ENCODE data around the gene C4orf50. TPM values are rescaled to one million over a fixed set of nuclear protein-coding genes. Genes with fewer than 3 reads are reported as not detected.

C4orf50 gene
- total RNA-seq, 1 experiment from 2014 or later, result not detected

DNA sequence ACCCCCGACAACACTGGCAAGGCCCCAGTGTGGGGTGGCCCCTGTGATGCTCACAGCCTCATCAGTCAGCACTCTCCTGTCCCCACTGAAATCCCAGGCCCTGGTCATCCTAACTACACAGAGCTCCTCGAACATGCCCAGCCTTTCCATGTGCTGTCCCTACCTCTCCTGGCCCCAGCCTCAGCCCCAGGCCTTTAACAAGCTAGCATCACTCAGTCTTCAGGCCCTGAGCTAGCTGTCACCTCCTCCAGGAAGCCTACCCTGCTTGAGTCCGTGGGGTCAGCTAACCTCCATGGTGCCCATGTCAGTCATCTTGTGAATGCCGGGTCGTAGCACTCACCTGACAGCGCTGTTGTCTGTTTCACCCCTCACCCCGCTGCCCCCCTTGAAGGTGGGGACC is 25.6 kb upstream of the C4orf50 start:
- intact Hi-C loops (cut with micrococcal nuclease; ENCODE audit: unreplicated experiment), result no loop called here
- Histone ChIP-seq H3K9me3 (ENCODE audit: insufficient read depth, low read depth) (no peaks in the 10 kb centered on the region), H4K20me1 (ENCODE audit: insufficient read depth) (no peaks in the 10 kb centered on the region), H3K36me3 (ENCODE audit: low read depth) (no peaks in the 10 kb centered on the region), H3K4me1 (replicated peaks; ENCODE audit: insufficient read depth) (no peaks in the 10 kb centered on the region), H3K9me2 (ENCODE audit: insufficient read depth) (no peaks in the 10 kb centered on the region), H3F3A (ENCODE audit: insufficient read depth, low read depth) (no peaks in the 10 kb centered on the region), H3K4me3 (no peak overlapping the region), H3K27me3 (ENCODE audit: insufficient read depth, low read depth) (peaks cover 81% of the 10 kb centered on the region), H2AFZ (no peak overlapping the region), H3K4me2 (no peak overlapping the region), H3K27ac (no peak overlapping the region), H3K79me2 (ENCODE audit: low read depth) (no peaks in the 10 kb centered on the region)
- POLR2A ChIA-PET (ENCODE audit: unreplicated experiment), result no interaction called here
- CTCF ChIA-PET, result no interaction called here
- no peak for DNase-seq
- TF ChIP-seq CTCF (conservative IDR thresholded peaks at IDR 0.05) (no peak), EZH2 (IDR thresholded peaks at IDR 0.05; ENCODE audit: low read depth) (no peak)
- no TSS peak for BruUV-seq (replicated peaks)

GRCh38 chr4:6043188-6043587 is 25.0 kb upstream of the C4orf50 start:
- Histone ChIP-seq H3K4me2 (no peak overlapping the region), H3K9me2 (ENCODE audit: insufficient read depth) (no peaks in the 10 kb centered on the region), H2AFZ (no peak overlapping the region), H3K79me2 (ENCODE audit: low read depth) (no peaks in the 10 kb centered on the region), H4K20me1 (ENCODE audit: insufficient read depth) (no peaks in the 10 kb centered on the region), H3K4me3 (no peak overlapping the region), H3K9me3 (ENCODE audit: insufficient read depth, low read depth) (no peaks in the 10 kb centered on the region), H3K36me3 (ENCODE audit: low read depth) (no peaks in the 10 kb centered on the region), H3K4me1 (replicated peaks; ENCODE audit: insufficient read depth) (no peaks in the 10 kb centered on the region), H3F3A (ENCODE audit: insufficient read depth, low read depth) (no peaks in the 10 kb centered on the region), H3K27ac (no peak overlapping the region), H3K27me3 (ENCODE audit: insufficient read depth, low read depth) (peaks cover 81% of the 10 kb centered on the region)
- no peak for DNase-seq
- ChIA-PET POLR2A (ENCODE audit: unreplicated experiment) (no interaction called here), CTCF (no interaction called here)
- intact Hi-C loops (cut with micrococcal nuclease; ENCODE audit: unreplicated experiment), result no loop called here
- BruUV-seq (replicated peaks), result no TSS peak
- TF ChIP-seq EZH2 (IDR thresholded peaks at IDR 0.05; ENCODE audit: low read depth) (no peak), CTCF (conservative IDR thresholded peaks at IDR 0.05) (no peak)

DNA sequence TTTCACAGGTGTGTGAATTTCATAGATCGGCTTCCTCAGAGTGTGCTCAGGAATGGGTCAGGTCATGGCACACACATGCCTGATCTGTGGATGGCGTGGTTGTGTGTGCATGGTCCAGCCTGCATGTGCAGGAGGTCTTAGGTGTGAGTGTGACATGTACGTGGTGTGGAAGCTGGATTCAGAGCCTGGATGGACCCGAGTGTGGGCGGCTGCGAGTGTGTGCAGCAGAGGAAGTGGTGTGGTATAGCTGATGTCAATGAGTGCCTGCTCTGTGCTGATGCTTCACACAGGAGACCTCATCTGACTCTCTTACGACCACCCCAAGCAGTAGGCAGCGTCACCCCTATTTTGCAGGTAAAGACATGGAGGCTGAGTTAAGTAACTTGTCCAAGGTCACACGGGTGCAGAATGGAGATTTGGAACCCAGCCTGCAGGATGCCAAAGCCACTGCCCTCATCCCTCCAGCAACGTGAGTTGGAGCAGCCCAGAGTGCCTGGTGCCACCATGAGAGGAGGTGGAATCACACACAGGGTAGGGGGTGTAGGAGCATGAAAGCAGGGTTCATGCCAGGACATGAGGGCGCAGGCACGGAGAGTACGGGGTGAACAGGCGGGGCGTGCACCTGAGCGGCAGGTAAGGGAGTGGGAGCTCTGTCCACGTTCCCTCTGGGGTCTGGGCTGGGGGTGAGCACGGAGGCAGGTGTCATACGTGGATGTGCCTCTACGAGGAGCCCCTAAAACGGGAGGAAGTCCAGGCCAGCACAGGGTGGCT is 24.2 kb upstream of the C4orf50 start:
- Histone ChIP-seq H3K27me3 (ENCODE audit: insufficient read depth, low read depth) (peaks cover 75% of the 10 kb centered on the region), H3K4me1 (replicated peaks; ENCODE audit: insufficient read depth) (no peaks in the 10 kb centered on the region), H3K9me2 (ENCODE audit: insufficient read depth) (no peaks in the 10 kb centered on the region), H3K79me2 (ENCODE audit: low read depth) (no peaks in the 10 kb centered on the region), H3K4me2 (no peak overlapping the region), H3F3A (ENCODE audit: insufficient read depth, low read depth) (no peaks in the 10 kb centered on the region), H2AFZ (no peak overlapping the region), H3K27ac (no peak overlapping the region), H3K36me3 (ENCODE audit: low read depth) (no peaks in the 10 kb centered on the region), H3K9me3 (ENCODE audit: insufficient read depth, low read depth) (no peaks in the 10 kb centered on the region), H4K20me1 (ENCODE audit: insufficient read depth) (no peaks in the 10 kb centered on the region), H3K4me3 (no peak overlapping the region)
- no peak for DNase-seq
- intact Hi-C loops (cut with micrococcal nuclease; ENCODE audit: unreplicated experiment), result no loop called here
- no TSS peak for BruUV-seq (replicated peaks)
- ChIA-PET CTCF (no interaction called here), POLR2A (ENCODE audit: unreplicated experiment) (no interaction called here)
- TF ChIP-seq EZH2 (IDR thresholded peaks at IDR 0.05; ENCODE audit: low read depth) (no peak), CTCF (conservative IDR thresholded peaks at IDR 0.05) (no peak)

All from PC-9 (cell line).